H9 (cell line): ENCODE data around the gene SPINT4. TPM values are rescaled to one million over a fixed set of nuclear protein-coding genes. Genes with fewer than 3 reads are reported as not detected.

Source experiments
- DNase-seq: peaks from one replicate; pipeline ENCODE4 v3.0.0-alpha.2; 2017
- H2AFZ ChIP-seq: one replicate; pipeline ENCODE4 v1.6.1; 2013; ENCODE audit warnings: mild to moderate bottlenecking, low read length, control low read depth, moderate library complexity
- H2AK5ac ChIP-seq: 2 replicates; pipeline ENCODE4 v1.6.1; 2013; ENCODE audit warnings: low read length, control low read depth, mixed read lengths; ENCODE audit not compliant: insufficient read length
- H2BK120ac ChIP-seq: one replicate; pipeline ENCODE4 v1.6.1; 2013; ENCODE audit warnings: low read depth, mild to moderate bottlenecking, low read length, control low read depth, inconsistent platforms; ENCODE audit not compliant: poor library complexity, severe bottlenecking
- H2BK12ac ChIP-seq: 2 replicates; pipeline ENCODE4 v1.6.1; 2013; ENCODE audit warnings: low read length, control low read depth, mixed read lengths, low read depth; ENCODE audit not compliant: insufficient read length
- H2BK15ac ChIP-seq: 2 replicates; pipeline ENCODE4 v1.6.1; 2013; ENCODE audit warnings: low read depth, low read length, control low read depth
- H2BK20ac ChIP-seq: one replicate; pipeline ENCODE4 v1.6.1; 2013; ENCODE audit warnings: low read depth, mild to moderate bottlenecking, low read length, control low read depth, inconsistent platforms; ENCODE audit not compliant: poor library complexity, severe bottlenecking
- H2BK5ac ChIP-seq: 2 replicates; pipeline ENCODE4 v1.6.1; 2013; ENCODE audit warnings: low read length, control low read depth, mixed read lengths; ENCODE audit not compliant: insufficient read length
- H3K14ac ChIP-seq: 2 replicates; pipeline ENCODE4 v1.6.1; 2013; ENCODE audit warnings: low read length, control low read depth; ENCODE audit not compliant: insufficient read depth
- H3K18ac ChIP-seq: 2 replicates; pipeline ENCODE4 v1.6.1; 2013; ENCODE audit warnings: low read depth, mild to moderate bottlenecking, mixed read lengths, low read length, control low read depth; ENCODE audit not compliant: insufficient read length
- H3K23ac ChIP-seq: 2 replicates; pipeline ENCODE4 v1.6.1; 2013; ENCODE audit warnings: low read length, control low read depth, mixed read lengths, low read depth; ENCODE audit not compliant: insufficient read length
- H3K23me2 ChIP-seq: 2 replicates; pipeline ENCODE4 v1.6.1; 2013; ENCODE audit warnings: low read depth, mild to moderate bottlenecking, mixed read lengths, low read length, control low read depth; ENCODE audit not compliant: insufficient read length, poor library complexity, severe bottlenecking
- H3K27ac ChIP-seq: 2 replicates; pipeline ENCODE4 v1.5.1; 2013; ENCODE audit warnings: low read length, control low read depth, mixed read lengths, low read depth; ENCODE audit not compliant: insufficient read length
- H3K27me3 ChIP-seq: 2 replicates; pipeline ENCODE4 v1.6.1; 2013; ENCODE audit warnings: low read length, control low read depth, inconsistent platforms; ENCODE audit not compliant: insufficient read depth
- H3K4ac ChIP-seq: 2 replicates; pipeline ENCODE4 v1.6.1; 2013; ENCODE audit warnings: low read depth, mild to moderate bottlenecking, control low read depth, inconsistent platforms, low read length, moderate library complexity
- H3K4me1 ChIP-seq: 2 replicates; pipeline ENCODE4 v1.6.1; 2013; ENCODE audit warnings: low read length, control low read depth, inconsistent platforms; ENCODE audit not compliant: insufficient read depth
- H3K4me2 ChIP-seq: 2 replicates; pipeline ENCODE4 v1.6.1; 2013; ENCODE audit warnings: low read length, control low read depth, mixed read lengths; ENCODE audit not compliant: insufficient read length, insufficient read depth
- H3K56ac ChIP-seq: 2 replicates; pipeline ENCODE4 v1.6.1; 2013; ENCODE audit warnings: low read depth, mild to moderate bottlenecking, mixed read lengths, low read length, control low read depth; ENCODE audit not compliant: insufficient read length
- H3K79me1 ChIP-seq: 2 replicates; pipeline ENCODE4 v1.6.1; 2013; ENCODE audit warnings: low read depth, mild to moderate bottlenecking, moderate library complexity, low read length, control low read depth, inconsistent platforms; ENCODE audit not compliant: insufficient read depth, poor library complexity, severe bottlenecking
- H3K79me2 ChIP-seq: 2 replicates; pipeline ENCODE4 v1.6.1; 2013; ENCODE audit warnings: low read length, control low read depth, inconsistent platforms; ENCODE audit not compliant: insufficient read depth
- H3K9ac ChIP-seq: 2 replicates; pipeline ENCODE4 v1.6.1; 2013; ENCODE audit warnings: low read length, control low read depth, mixed read lengths; ENCODE audit not compliant: insufficient read length; ENCODE audit errors: extremely low read depth
- H3K9me3 ChIP-seq: one replicate; pipeline ENCODE4 v1.6.1; 2013; ENCODE audit warnings: low read depth, low read length, inconsistent platforms; ENCODE audit not compliant: control insufficient read depth
- H3T11ph ChIP-seq: one replicate; pipeline ENCODE4 v1.6.1; 2013; ENCODE audit warnings: mild to moderate bottlenecking, low read length, control low read depth, inconsistent platforms
- H4K20me1 ChIP-seq: one replicate; pipeline ENCODE4 v1.6.1; 2013; ENCODE audit not compliant: control insufficient read depth, insufficient read length, insufficient read depth
- H4K5ac ChIP-seq: 2 replicates; pipeline ENCODE4 v1.6.1; 2013; ENCODE audit warnings: low read depth, mild to moderate bottlenecking, mixed read lengths, low read length, control low read depth; ENCODE audit not compliant: insufficient read length
- H4K8ac ChIP-seq: replicated peaks from 2 replicates; pipeline ENCODE4 v1.6.1; 2013; ENCODE audit warnings: low read length, control low read depth, mixed read lengths, low read depth; ENCODE audit not compliant: insufficient read length
- H4K91ac ChIP-seq: 2 replicates; pipeline ENCODE4 v1.6.1; 2013; ENCODE audit warnings: low read depth, mild to moderate bottlenecking, moderate library complexity, mixed read lengths, low read length, control low read depth; ENCODE audit not compliant: insufficient read length
- H3K27ac Mint-ChIP-seq, 3 experiments: 2 replicates in 2 of 3; 3 replicates in 1 of 3; pipeline ENCODE4 v1.8.0; 2020 to 2021; ENCODE audit warnings: mixed read lengths in 3 of 3, mild to moderate bottlenecking in 1 of 3, moderate library complexity in 1 of 3
- H3K27me3 Mint-ChIP-seq: 2 replicates; pipeline ENCODE4 v1.8.0; 2021; ENCODE audit warnings: low read depth, mild to moderate bottlenecking, moderate library complexity, mixed read lengths
- H3K36me3 Mint-ChIP-seq, 3 experiments: 2 replicates in 2 of 3; 3 replicates in 1 of 3; pipeline ENCODE4 v1.8.0; 2020 to 2021; ENCODE audit warnings: low read depth in 3 of 3, mixed read lengths in 3 of 3; ENCODE audit not compliant: insufficient read depth in 1 of 3
- H3K4me1 Mint-ChIP-seq, 2 experiments: 2 replicates each; pipeline ENCODE4 v1.8.0; 2020; ENCODE audit warnings: mixed read lengths in 2 of 2
- H3K4me3 Mint-ChIP-seq, 2 experiments: 2 replicates in 1 of 2; 3 replicates in 1 of 2; pipeline ENCODE4 v1.8.0; 2020 to 2021; ENCODE audit warnings: mild to moderate bottlenecking in 2 of 2, mixed read lengths in 2 of 2, moderate library complexity in 1 of 2
- H3K9me3 Mint-ChIP-seq, 2 experiments: 2 replicates in 1 of 2; 3 replicates in 1 of 2; pipeline ENCODE4 v1.8.0; 2020; ENCODE audit warnings: mild to moderate bottlenecking in 2 of 2, mixed read lengths in 2 of 2, moderate library complexity in 1 of 2
- CTCF ChIP-seq: fragments of 200-600 bp; sonication (generic); conservative IDR thresholded peaks from 3 replicates; pipeline ENCODE4 v1.8.0; 2021; ENCODE audit warnings: antibody characterized with exemption, mild to moderate bottlenecking
- total RNA-seq: library from RNA; stranded (reverse); gene quantifications from 2 replicates; pipeline ENCODE4 v1.2.1, GENCODE V29; 2021

The SPINT4 gene
- total RNA-seq, 1 experiment from 2014 or later = not detected

- H2BK20ac ChIP-seq = no peak overlapping the region
- H3K79me1 ChIP-seq = no peaks in the 10 kb centered on the region
- H3K9ac ChIP-seq = no peak overlapping the region
- no peak overlapping the region for H2BK15ac ChIP-seq
- Mint-ChIP-seq H3K27me3 (no peaks in the 10 kb centered on the region; the same call in 1 of the 2 replicates), H3K4me3 (no peak overlapping the region), H3K36me3 (peaks cover 17 to 34% (median 21%) of the 10 kb centered on the region in 3 experiments), H3K4me1 (no peaks in the 10 kb centered on the region), H3K27ac (no peak overlapping the region), H3K9me3 (peaks cover 41 to 71% of the 10 kb centered on the region in 2 experiments)
- no peak for DNase-seq
- no peak overlapping the region for H3K23ac ChIP-seq
- no peaks in the 10 kb centered on the region for H3K4me1 ChIP-seq
- no peak overlapping the region for H2BK5ac ChIP-seq
- no peak overlapping the region for H4K8ac ChIP-seq
- no peaks in the 10 kb centered on the region for H3K79me2 ChIP-seq
- H2BK12ac ChIP-seq = no peak overlapping the region
- no peak overlapping the region for H2AK5ac ChIP-seq
- no peak overlapping the region for H2AFZ ChIP-seq
- no peak overlapping the region for H4K5ac ChIP-seq
- H3K56ac ChIP-seq = no peak overlapping the region
- no peak for TF ChIP-seq CTCF
- H3K23me2 ChIP-seq = no peaks in the 10 kb centered on the region
- no peak overlapping the region for H3T11ph ChIP-seq
- H3K4me2 ChIP-seq = no peak overlapping the region
- H4K91ac ChIP-seq = no peak overlapping the region
- H3K9me3 ChIP-seq = peaks cover 10% of the 10 kb centered on the region
- no peak overlapping the region for H2BK120ac ChIP-seq
- no peaks in the 10 kb centered on the region for H3K27me3 ChIP-seq
- no peak overlapping the region for H3K27ac ChIP-seq
- H3K18ac ChIP-seq = no peak overlapping the region
- H3K4ac ChIP-seq = no peak overlapping the region
- no peaks in the 10 kb centered on the region for H4K20me1 ChIP-seq
- H3K14ac ChIP-seq = no peak overlapping the region
These were observed 10.1 kb downstream of the SPINT4 start for GRCh38 chr20:45732199-45732598.
